ENCODE results near the gene ZNF521.

ZNF521 gene

GRCh38 chr18:25176518-25177042 is 175.4 kb downstream of the ZNF521 start:
- TF ChIP-seq CTCF (IDR thresholded peaks at IDR 0.05; ENCODE audit: low read depth, low read length) = no peak
- in situ Hi-C loops (cut with HindIII; ENCODE audit: low sequenced_read_pairs) = no loop called here
- H3K4me3 ChIP-seq (ENCODE audit: low read depth, low read length) = no peak overlapping the region
- DNase-seq (ENCODE audit: low read depth, low spot score) = no peak

DNA sequence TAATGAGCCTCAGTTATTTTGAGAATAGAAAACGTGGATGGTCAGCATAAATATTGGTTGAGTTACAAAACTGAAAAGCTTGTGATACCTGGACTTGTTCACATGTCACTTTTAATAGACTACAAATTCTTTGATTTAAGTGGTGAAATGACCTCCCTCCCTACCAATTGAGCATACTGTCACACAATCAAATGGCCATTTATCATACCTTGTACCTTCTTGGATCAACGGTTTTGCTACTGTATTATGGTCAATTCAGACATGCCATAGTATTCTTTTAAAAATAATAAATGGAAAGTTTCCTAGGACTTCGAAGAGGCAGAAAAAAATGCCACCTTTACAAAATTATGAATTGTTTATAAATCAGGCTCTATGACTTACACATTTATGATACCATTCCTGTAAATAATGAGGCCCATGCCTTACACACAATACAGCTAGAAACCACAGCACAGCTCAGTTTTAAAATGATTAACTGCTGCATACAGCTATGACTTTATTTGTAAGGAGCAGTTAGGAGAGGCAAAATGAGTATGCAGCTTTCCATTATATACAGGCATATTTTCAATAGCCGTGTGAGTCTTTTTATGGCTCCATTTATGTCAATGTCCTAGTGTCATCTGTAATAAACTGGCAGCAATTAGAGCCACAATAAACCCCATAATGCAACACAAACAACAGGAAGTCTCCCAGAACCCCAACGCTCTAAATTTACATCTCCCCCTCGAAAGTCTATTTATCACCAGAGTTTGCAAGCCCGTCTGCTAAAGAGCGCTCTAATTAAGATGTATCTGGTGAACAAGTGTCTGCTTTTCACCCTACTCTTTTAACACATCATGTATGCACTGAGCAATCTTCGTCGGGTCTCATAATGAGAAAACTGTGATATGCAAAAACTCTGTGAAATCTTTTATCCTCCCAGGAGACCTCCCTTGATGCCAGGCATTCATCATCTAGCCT is 176.1 kb downstream of the ZNF521 start:
- no peak for DNase-seq (ENCODE audit: low read depth, low spot score)
- no peak overlapping the region for H3K4me3 ChIP-seq (ENCODE audit: low read depth, low read length)
- in situ Hi-C loops (cut with HindIII; ENCODE audit: low sequenced_read_pairs) = no loop called here
- no peak for TF ChIP-seq CTCF (IDR thresholded peaks at IDR 0.05; ENCODE audit: low read depth, low read length)

DNA sequence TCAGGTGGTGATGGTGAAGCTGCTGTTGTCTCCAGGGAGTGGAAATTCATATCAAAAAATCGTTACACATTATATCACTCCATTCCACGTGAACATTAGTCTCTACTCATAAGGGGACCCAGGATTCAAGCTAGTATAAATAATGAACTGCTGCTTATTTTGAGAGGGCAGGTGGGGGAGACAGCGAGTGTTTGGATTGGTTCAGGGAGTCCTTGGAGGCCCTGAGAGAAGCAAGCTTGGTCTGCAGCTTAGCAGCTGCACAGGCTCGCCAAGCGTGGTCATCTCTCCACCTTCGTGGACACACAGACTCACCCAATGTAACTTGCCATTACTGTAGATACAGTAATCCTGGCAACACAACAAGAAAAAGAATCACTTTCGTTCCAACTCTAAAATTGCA is 177.6 kb downstream of the ZNF521 start:
- TF ChIP-seq CTCF (IDR thresholded peaks at IDR 0.05; ENCODE audit: low read depth, low read length) = no peak
- DNase-seq (ENCODE audit: low read depth, low spot score) = no peak

DNA sequence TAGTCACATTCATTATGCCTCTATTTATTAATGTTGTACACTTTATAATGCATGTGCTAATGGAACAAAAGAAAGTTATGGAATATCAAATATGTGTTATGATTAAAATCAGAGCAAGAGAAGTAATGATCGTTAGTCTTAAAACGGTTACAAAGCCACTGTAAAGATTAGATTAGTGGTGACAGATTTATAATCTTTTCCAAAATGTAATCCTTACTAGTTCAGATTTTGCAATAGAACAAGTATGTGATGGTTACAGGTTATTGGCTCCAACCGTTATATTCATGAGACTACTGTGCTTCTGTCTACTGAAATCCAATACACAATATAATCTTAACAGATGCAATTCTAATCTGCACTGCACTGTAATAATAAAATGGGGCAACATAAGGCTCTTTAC is 180.6 kb downstream of the ZNF521 start:
- no peak for TF ChIP-seq CTCF (IDR thresholded peaks at IDR 0.05; ENCODE audit: low read depth, low read length)
- H3K4me3 ChIP-seq (ENCODE audit: low read depth, low read length) = no peak overlapping the region
- in situ Hi-C loops (cut with HindIII; ENCODE audit: low sequenced_read_pairs) = no loop called here
- no peak for DNase-seq (ENCODE audit: low read depth, low spot score)

More for the DNA sequence above, 177.6 kb downstream of the ZNF521 start:
- H3K4me3 ChIP-seq (ENCODE audit: low read depth, low read length) = no peak overlapping the region
- in situ Hi-C loops (cut with HindIII; ENCODE audit: low sequenced_read_pairs) = no loop called here

DNA sequence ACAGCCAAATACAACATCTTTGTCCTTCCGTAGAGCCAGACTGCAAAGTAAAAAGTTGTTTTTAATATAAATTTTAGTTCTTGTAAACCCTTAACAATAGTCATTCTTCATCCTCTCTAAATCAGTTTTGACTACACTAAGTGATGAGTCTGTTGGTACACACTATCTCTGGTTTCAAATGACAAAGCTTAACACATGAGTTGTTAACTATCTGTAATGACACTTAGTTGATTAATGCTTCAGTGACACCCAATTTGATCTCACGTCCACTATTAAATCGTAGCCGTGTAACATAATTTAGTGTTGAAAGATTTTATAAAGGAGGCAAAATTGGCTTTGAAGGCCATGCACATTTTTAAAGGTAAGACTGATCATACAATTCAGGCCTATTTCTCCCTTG is 181.6 kb downstream of the ZNF521 start:
- H3K4me3 ChIP-seq (ENCODE audit: low read depth, low read length) = no peak overlapping the region
- in situ Hi-C loops (cut with HindIII; ENCODE audit: low sequenced_read_pairs) = no loop called here
- no peak for DNase-seq (ENCODE audit: low read depth, low spot score)
- TF ChIP-seq CTCF (IDR thresholded peaks at IDR 0.05; ENCODE audit: low read depth, low read length) = no peak

DNA sequence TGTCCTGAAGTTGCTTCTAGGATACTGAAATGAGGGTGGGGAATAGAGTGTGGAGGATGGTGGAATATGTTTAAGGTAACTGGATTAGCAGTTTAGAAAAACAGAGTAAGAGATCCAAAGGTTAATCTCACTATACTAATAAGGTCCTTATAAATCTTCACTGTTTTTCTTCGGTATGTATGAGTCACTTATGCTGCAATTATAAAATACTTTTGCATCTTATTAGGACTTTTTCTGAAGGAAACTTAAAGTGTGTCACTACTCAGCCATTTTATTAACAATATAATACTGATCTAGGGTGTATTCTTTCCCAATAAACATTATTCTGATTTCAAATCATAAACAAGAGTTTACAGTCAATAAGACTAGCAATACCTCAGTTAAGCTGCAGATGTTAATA is 182.3 kb downstream of the ZNF521 start:
- in situ Hi-C loops (cut with HindIII; ENCODE audit: low sequenced_read_pairs) = no loop called here
- no peak for DNase-seq (ENCODE audit: low read depth, low spot score)
- no peak overlapping the region for H3K4me3 ChIP-seq (ENCODE audit: low read depth, low read length)
- TF ChIP-seq CTCF (IDR thresholded peaks at IDR 0.05; ENCODE audit: low read depth, low read length) = no peak
